Esophagus muscularis mucosa (tissue), 4 donors: ENCODE results near the gene CDC42SE2. TPM values are rescaled to one million over a fixed set of nuclear protein-coding genes. Genes with fewer than 3 reads are reported as not detected.
"Not testable (repeated sequence)": the region's sequence is repeated elsewhere in the genome, so short reads cannot be mapped to it uniquely, and the experiment has no call there.

ENCODE experiments used
- DNase-seq: peaks from one replicate; pipeline ENCODE4 v3.0.0-alpha.2; 2017; ENCODE audit errors: extremely low spot score
- H3K27ac ChIP-seq, 4 donors: fragments of 200-600 bp; sonication (generic); replicated peaks in 1 of 4; 1 replicate in 3 of 4; 2 replicates in 1 of 4; pipeline ENCODE4 v1.5.1; 2016 to 2019; ENCODE audit warnings: mild to moderate bottlenecking in 1 of 4
- H3K27me3 ChIP-seq, 4 donors: fragments of 200-600 bp; sonication (generic); one replicate each; pipeline versions ENCODE4 v1.5.1 to v1.6.0; 2016 to 2019
- H3K36me3 ChIP-seq, 4 donors: fragments of 200-600 bp; sonication (generic); one replicate each; pipeline ENCODE4 v1.5.1; 2016 to 2019
- H3K4me1 ChIP-seq, 4 donors: fragments of 200-600 bp; sonication (generic); one replicate each; pipeline ENCODE4 v1.5.1; 2016 to 2019
- H3K4me3 ChIP-seq, 4 donors: fragments of 200-600 bp; sonication (generic); 1 replicate in 2 of 4; 2 replicates in 2 of 4; pipeline ENCODE4 v1.5.1; 2016 to 2019; ENCODE audit warnings: mild to moderate bottlenecking in 4 of 4, moderate library complexity in 1 of 4
- H3K9me3 ChIP-seq, 4 donors: fragments of 200-600 bp; sonication (generic); 1 replicate in 3 of 4; 2 replicates in 1 of 4; pipeline ENCODE4 v1.5.1; 2016 to 2019
- CTCF ChIP-seq, 3 experiments: fragments of 200-600 bp in 2 of 3; fragments of 450-650 bp in 1 of 3; sonication (generic) in 2 of 3; IDR thresholded peaks; one replicate each; pipeline ENCODE4 v1.5.1; 2017 to 2019; ENCODE audit warnings: antibody characterized with exemption in 3 of 3, mild to moderate bottlenecking in 2 of 3, moderate library complexity in 1 of 3
- EP300 ChIP-seq: sonication (generic); formaldehyde crosslinking; IDR thresholded peaks from one replicate; pipeline ENCODE4 v1.6.1; 2017; ENCODE audit warnings: antibody characterized with exemption
- POLR2A ChIP-seq: fragments of 450-650 bp; IDR thresholded peaks from one replicate; pipeline ENCODE4 v1.6.1; 2017; ENCODE audit warnings: antibody characterized with exemption, moderate library complexity, mild to moderate bottlenecking, low read depth
- POLR2AphosphoS5 ChIP-seq, 2 donors: sonication (generic); formaldehyde crosslinking; IDR thresholded peaks; one replicate each; pipeline ENCODE4 v1.6.1; 2017; ENCODE audit warnings: antibody characterized with exemption in 2 of 2
- WGBS: methylation state at CpG from one replicate; pipeline ENCODE4 v1.1.5; 2018; 5-methylcytosine and 5-hydroxymethylcytosine counted together
- intact Hi-C: fragments of 100-400 bp; cut with DNase I; formaldehyde crosslinking; loops from one replicate; pipeline ENCODE4 v1.15.1; 2023
- total RNA-seq, 4 donors: library from RNA; depleted of rRNA; stranded (reverse); fragments of >200 nt; gene quantifications; one replicate each; pipeline versions ENCODE4 v1.1.0 to v1.2.1, GENCODE V29; 2016

CDC42SE2 gene
- total RNA-seq, 4 donors from 2014 or later = 23.1 to 28.0 (median 25.4) TPM

- Histone ChIP-seq H3K27me3 (no peaks in the 10 kb centered on the region), H3K4me3 (no peak overlapping the region), H3K9me3 (no peaks in the 10 kb centered on the region), H3K36me3 (no peaks in the 10 kb centered on the region), H3K27ac (no peak overlapping the region), H3K4me1 (peaks cover 5 to 21% (median 15%) of the 10 kb centered on the region in 4 donors)
- no peak for DNase-seq
- WGBS = 86% methylated on average over 1 of the region's 1 CpG
- TF ChIP-seq POLR2A (no peak), EP300 (no peak), CTCF (IDR thresholded peaks at IDR 0.05) (no peak), POLR2AphosphoS5 (IDR thresholded peaks at IDR 0.05) (no peak)
- intact Hi-C loops = no loop called here
Observed at GRCh38 chr5:131303537-131303936, 39.7 kb downstream of the CDC42SE2 start.

GRCh38 chr5:131304414-131304813 is 40.6 kb downstream of the CDC42SE2 start:
- intact Hi-C loops = no loop called here

GRCh38 chr5:131305138-131305689 is 41.4 kb downstream of the CDC42SE2 start:
- intact Hi-C loops = no loop called here
- Histone ChIP-seq H3K36me3 (no peaks in the 10 kb centered on the region), H3K4me3 (no peak overlapping the region), H3K27me3 (no peaks in the 10 kb centered on the region), H3K9me3 (no peaks in the 10 kb centered on the region), H3K27ac (no peak overlapping the region), H3K4me1 (peaks cover 5 to 21% (median 15%) of the 10 kb centered on the region in 4 donors)
- DNase-seq = no peak
- WGBS = 88% methylated on average over 2 of the region's 2 CpGs
- no peak for TF ChIP-seq CTCF (IDR thresholded peaks at IDR 0.05)
- TF ChIP-seq POLR2A = no peak
- TF ChIP-seq POLR2AphosphoS5 (IDR thresholded peaks at IDR 0.05) = no peak
- TF ChIP-seq EP300 = no peak

More at GRCh38 chr5:131304414-131304813, 40.6 kb downstream of the CDC42SE2 start:
- 70% methylated on average over 2 of the region's 2 CpGs for WGBS
- no peak for DNase-seq
- no peak overlapping the region for H3K4me3 ChIP-seq
- no peaks in the 10 kb centered on the region for H3K36me3 ChIP-seq
- no peaks in the 10 kb centered on the region for H3K27me3 ChIP-seq
- H3K4me1 ChIP-seq = peaks cover 5 to 21% (median 15%) of the 10 kb centered on the region in 4 donors
- H3K27ac ChIP-seq = no peak overlapping the region
- no peaks in the 10 kb centered on the region for H3K9me3 ChIP-seq
- no peak for TF ChIP-seq POLR2AphosphoS5 (IDR thresholded peaks at IDR 0.05)
- no peak for TF ChIP-seq EP300
- no peak for TF ChIP-seq POLR2A
- no peak for TF ChIP-seq CTCF (IDR thresholded peaks at IDR 0.05)

- WGBS = 66% methylated on average over 2 of the region's 2 CpGs
- Histone ChIP-seq H3K4me1 (peaks cover 5 to 21% (median 15%) of the 10 kb centered on the region in 4 donors), H3K9me3 (no peaks in the 10 kb centered on the region), H3K27me3 (no peaks in the 10 kb centered on the region), H3K4me3 (no peak overlapping the region), H3K36me3 (no peaks in the 10 kb centered on the region), H3K27ac (no peak overlapping the region)
- intact Hi-C loops = no loop called here
- TF ChIP-seq POLR2A (no peak), EP300 (no peak), POLR2AphosphoS5 (IDR thresholded peaks at IDR 0.05) (no peak), CTCF (IDR thresholded peaks at IDR 0.05) (no peak)
- DNase-seq = no peak
Observed at GRCh38 chr5:131305906-131306305, 42.1 kb downstream of the CDC42SE2 start.

- H3K27me3 ChIP-seq, H3K36me3 ChIP-seq: not testable (repeated sequence)
- 88% methylated on average over 13 of the region's 16 CpGs for WGBS
Observed at GRCh38 chr5:131312235-131312772, 48.5 kb downstream of the CDC42SE2 start.

More at GRCh38 chr5:131312235-131312772, 48.5 kb downstream of the CDC42SE2 start:
- H3K9me3 ChIP-seq, DNase-seq, intact Hi-C loops, H3K27ac ChIP-seq, H3K4me3 ChIP-seq: not testable (repeated sequence)
- peaks cover 0 to 21% (median 16%) of the 10 kb centered on the region in 4 donors for H3K4me1 ChIP-seq
